GM04503 (cell line): ENCODE results near the gene DCAF11.
A peak's percentile ranks its signal among the peaks of the same experiment; 100 is the strongest.

Source experiments
- DNase-seq: peaks from one replicate; pipeline ENCODE4 v3.0.0-alpha.2; 2012; ENCODE audit warnings: low read depth

The DCAF11 gene

DNA sequence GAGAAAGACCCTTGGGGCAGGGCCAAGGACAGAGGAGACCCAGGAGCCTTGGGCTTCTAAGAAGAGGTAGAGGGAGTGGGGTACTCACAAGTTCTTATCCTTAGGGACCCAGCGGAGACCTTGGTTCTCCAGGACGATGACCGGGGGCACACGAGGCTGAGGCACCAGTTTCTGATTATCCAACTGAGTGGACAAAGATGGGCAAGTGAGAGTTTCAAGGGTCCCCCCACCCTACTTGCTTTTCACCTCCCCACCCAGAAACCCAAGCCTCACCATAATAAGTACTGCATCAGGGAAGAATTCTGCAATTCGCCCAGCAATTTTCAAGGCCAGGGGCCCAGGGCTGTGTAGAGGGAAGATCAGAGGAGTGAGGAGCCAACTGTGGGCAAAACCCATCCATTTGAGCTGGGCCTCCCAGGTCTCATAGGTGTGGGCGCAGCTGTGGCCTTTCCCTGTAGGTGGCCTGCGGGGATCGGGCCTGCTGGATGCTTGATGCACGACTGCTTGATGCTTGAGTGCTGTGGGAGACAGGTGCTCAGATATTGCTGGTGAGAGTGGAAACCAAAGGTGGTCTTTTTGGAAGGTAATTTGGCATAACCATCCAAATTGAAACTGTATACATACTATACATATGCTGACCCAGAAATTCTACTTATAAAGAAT is 24.8 kb downstream of the DCAF11 start:
- no peak for DNase-seq

DNA sequence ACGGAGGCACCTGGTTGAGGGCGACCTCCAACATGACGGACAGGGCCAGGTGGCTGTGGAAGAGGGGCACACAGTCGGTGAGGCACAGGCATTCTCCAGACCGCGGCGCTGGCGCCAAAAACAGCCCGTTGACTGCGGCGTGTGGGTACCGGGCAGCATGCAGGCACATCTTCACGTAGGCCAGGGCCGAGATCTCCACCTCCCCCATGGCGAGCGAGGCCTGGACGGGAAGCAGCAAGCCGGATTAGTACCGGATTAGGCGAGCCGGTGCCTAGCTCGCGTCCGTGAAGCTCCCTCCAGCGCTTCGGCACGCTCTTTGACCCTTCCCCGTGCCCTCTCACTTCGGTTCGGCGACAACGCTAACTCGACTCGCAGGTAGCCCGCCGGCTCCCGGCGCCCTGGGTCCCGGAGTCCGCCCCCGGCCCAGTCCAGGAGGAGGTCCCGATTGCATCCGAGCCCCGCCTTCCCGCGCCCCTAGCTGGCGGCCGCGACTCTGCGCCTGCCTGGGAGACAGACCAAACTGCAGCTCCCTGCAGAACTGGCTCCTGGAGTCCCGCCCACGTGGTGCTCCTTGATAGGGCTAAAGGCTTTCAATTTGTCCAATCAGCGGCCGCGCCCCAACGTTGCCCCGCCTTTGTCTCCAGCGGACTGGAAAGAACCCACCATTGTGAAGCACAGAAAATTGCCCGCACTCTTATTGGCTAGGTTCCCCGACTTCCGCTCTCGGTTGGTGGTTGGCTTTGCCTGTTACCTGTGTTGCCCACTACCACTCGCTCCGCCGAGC is 26.7 kb downstream of the DCAF11 start, which contains the start of gene EMC9:
Gene EMC9 (minus strand): TSS at position 495 of the 784 bp plus-strand sequence. CDS start 287 bp downstream, at position 208.
- DNase-seq, result peak; percentile 93

DNA sequence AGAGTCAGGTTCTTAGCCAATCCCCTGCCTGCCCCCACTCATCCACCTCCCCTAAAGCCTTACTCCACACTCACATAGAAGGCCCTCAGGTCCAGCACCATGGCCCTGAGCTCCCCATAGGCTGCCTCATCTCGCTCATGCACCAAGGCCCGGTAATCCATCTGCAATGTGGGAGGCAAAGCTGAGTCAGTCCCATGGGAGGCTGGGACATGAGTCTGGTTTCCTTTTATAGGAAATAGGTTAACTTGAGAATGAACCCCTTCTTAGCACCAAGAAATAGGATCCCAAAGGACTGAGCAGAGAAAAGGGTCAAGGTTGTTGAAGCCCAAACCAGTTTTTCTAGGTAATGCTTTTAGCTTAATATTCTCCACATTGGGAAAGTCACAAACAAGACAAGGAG is 28.9 kb downstream of the DCAF11 start:
- DNase-seq, result no peak

DNA sequence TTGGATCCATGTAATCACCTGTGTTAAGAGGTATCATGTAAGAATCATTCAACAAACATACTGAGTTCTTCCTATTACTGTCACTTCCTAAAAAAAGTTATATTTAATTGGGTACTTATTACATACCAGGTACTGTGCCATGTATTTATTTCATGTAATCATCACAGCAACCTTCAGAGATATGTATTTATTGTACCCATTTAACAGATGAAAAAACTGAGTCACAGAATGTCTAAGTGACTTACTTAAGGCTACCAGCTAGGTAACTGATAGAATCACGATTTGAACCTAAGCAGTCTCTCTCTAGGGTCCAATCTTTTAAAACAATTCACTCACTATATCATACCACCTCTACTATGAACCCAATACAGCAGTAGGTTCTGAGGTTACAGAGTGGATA is 29.9 kb downstream of the DCAF11 start:
- DNase-seq, result no peak

DNA sequence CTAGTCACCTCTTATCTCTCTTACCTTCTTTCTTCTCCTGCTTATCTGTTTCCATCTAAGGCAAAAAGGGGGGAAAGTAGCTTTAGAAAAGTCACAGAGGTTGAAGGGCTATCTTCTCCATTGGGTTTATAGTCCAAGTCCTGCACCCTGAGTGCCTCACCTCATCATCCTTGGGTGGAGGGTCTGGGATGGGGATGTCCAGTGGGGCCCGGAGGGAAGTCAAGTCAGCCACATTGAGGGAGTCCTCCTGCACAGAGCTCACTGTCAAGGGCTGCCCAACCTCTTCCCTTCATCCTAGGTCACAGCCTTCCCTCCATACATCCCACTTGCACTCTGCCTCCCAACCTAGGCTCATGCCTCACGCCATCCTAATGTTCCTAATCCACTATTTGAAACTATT is 30.6 kb downstream of the DCAF11 start:
- no peak for DNase-seq

DNA sequence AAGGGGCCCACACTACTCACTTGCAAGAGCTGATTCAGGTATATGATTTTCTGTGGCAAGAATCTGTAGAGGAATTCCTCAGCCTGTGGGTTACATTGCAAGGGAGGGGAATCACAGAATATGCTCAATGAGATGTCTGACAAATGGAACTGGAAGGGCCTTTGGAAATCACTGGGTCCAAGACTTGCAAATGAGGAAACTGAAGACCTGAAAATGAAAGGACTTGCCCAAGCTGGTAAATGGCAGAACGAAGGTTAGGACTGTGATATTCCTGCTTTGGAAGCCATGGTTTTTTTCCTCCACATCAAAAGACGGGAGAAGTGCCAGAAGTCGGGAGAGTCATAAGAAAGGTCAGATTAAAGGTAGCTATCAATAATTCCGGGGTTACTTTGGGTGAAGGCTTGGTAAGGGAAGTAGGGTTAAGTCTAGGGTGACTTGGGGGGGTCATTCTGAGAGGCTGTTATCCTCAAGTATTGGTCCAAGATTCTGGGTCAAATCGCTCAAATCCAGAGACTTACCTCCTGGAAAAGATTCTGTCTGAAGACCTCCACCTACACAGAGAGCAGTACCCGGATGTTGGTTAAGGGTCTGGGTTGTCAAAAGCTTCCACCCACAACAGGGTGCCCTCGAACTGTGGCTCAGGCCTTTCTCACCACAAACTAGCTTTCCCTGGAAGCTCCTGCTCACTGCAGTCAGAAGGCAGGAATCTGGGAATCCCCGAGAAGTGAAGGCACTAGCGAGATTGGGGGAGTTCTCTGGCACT is 31.3 kb downstream of the DCAF11 start:
- no peak for DNase-seq

DNA sequence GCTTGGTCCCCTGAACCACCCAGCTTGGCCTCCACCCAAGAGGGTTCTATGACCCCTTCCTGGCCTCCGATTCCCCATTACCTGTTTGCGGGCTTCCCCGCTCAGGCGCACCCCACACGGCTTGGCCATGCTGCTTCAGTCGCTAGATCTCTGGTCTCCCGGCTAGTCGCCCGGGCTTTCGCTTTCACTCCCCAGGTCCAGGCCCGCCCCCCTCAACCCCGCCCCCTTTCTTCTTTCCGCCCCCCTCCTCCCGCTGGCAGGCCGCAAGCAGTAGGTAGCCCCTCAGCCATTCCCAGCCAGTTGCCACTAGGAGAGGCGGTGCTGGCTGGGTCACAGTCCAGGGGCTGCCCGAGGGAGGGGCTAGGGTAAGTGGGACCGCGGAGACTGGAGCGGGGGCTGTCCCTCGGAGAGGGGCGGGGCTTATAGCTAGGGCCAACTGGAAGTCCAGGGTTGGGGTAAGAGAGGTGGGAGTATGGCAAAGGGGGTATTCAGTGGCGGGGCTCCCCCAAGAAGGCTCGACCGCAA is 31.9 kb downstream of the DCAF11 start, which contains the start of gene PSME2:
Gene PSME2 (minus strand): TSS at position 158 of the 525 bp plus-strand sequence. CDS start 29 bp downstream, at position 129.
- DNase-seq, result peak; percentile 73

DNA sequence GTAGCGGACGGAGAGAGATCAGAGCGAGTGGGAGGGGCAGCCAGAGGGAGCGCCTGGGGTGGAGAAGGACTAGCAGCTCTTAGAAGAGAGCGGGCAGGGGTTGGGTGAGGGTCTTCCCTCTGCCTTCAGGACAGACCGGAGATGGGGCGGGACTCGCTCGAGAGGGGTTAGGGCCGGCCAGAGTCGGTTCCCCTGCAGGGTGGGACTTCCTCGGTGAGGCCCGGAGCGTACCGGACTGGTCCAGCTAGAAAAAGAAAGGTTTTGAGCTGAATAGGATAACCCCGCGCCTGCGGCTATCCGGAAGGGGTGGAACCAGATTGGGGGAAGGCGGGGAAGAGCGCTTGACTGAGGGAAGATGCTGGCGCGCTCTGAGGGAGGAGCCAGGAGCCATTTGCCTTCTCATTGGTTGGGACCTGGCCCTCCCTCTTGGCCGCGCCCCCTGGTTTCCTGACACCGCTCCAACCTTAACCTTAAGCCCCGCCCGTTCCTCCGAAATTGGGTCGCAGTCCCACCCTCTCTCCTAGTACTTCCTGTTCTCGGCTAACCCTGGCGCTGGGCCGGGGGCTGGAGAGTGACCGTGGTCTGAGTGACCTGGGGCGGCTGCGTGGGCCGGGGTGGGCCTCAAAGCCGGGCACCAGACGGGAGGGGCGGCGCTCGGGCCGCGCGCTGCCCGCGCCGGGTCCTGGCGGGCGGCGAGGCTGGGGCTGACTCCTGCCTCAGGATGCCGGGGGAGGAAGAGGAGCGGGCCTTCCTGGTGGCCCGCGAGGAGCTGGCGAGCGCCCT is 32.6 kb downstream of the DCAF11 start, which contains the start of gene RNF31:
Gene RNF31 (plus strand): TSS at position 521 of the 783 bp plus-strand sequence. CDS start 201 bp downstream, at position 722.
- DNase-seq, result peak; percentile 90

DNA sequence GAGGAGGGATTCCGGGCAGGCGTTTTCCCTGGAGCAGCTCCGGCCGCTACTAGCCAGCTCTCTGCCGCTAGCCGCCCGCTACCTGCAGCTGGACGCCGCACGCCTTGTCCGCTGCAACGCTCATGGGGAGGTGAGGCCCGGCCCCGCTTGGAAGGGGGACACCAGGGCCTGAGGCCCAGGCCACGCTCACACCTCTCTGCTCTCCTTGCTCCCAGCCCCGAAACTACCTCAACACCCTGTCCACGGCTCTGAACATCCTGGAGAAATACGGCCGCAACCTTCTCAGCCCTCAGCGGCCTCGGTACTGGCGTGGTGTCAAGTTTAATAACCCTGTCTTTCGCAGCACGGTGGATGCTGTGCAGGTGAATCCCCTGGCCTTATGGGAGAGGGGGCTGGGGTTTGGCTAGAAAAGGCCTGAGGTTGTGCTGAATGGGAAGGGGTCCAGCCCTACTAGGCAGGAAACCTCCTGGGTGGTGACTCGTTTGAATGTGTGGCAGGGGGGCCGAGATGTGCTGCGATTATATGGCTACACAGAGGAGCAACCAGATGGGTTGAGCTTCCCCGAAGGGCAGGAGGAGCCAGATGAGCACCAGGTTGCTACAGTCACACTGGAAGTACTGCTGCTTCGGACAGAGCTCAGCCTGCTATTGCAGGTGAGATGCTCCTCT is 33.3 kb downstream of the DCAF11 start:
- DNase-seq, result no peak

DNA sequence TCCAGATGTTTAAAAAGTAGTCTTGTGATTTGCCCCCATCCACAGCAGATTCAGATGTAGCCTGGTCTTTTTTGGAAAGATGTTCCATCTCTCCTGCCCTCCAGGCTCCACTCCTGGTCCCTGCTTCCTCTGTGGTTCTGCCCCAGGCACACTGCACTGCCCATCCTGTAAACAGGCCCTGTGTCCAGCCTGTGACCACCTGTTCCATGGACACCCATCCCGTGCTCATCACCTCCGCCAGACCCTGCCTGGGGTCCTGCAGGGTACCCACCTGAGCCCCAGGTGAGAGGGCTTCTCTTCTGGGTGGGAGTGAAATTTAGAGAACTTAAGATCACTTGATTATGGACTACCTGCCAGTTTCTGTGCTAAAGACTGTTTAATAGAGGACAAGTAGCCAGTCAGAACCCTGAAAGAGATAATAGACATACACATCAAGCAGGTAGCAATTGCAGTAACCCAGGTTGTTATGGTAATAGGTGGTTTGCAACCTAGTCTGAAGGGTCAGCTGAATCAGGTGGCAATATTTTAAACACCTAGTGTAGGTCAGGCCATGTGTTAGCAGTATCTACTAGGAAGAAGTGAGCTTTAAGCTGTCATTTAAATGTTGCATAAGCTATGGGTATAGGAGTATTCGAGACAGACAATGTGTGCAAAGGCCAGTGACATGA is 34.9 kb downstream of the DCAF11 start:
- no peak for DNase-seq

DNA sequence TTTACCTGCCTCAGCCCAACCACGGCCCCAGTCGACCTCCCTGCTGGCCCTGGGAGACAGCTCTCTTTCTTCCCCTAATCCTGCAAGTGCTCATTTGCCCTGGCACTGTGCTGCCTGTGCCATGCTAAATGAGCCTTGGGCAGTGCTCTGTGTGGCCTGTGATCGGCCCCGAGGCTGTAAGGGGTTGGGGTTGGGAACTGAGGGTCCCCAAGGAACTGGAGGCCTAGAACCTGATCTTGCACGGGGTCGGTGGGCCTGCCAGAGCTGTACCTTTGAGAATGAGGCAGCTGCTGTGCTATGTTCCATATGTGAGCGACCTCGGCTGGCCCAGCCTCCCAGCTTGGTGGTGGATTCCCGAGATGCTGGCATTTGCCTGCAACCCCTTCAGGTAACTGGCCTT is 35.5 kb downstream of the DCAF11 start:
- no peak for DNase-seq

DNA sequence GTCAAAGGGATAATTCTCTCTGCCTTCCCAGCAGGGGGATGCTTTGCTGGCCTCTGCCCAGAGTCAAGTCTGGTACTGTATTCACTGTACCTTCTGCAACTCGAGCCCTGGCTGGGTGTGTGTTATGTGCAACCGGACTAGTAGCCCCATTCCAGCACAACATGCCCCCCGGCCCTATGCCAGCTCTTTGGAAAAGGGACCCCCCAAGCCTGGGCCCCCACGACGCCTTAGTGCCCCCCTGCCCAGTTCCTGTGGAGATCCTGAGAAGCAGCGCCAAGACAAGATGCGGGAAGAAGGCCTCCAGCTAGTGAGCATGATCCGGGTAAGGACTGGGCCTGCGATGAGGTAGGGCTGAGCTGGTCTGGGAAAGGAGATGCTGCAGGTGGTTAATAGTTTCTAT is 36.0 kb downstream of the DCAF11 start:
- DNase-seq, result no peak

DNA sequence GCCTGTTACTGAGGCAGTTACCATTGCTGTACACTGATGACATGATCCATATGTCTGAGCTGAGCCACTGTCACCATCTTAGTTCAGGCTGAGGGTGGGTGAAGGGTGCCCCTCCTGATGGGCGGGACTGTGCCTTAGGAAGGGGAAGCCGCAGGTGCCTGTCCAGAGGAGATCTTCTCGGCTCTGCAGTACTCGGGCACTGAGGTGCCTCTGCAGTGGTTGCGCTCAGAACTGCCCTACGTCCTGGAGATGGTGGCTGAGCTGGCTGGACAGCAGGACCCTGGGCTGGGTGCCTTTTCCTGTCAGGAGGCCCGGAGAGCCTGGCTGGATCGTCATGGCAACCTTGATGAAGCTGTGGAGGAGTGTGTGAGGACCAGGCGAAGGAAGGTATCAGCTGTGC is 36.4 kb downstream of the DCAF11 start:
- DNase-seq, result no peak

DNA sequence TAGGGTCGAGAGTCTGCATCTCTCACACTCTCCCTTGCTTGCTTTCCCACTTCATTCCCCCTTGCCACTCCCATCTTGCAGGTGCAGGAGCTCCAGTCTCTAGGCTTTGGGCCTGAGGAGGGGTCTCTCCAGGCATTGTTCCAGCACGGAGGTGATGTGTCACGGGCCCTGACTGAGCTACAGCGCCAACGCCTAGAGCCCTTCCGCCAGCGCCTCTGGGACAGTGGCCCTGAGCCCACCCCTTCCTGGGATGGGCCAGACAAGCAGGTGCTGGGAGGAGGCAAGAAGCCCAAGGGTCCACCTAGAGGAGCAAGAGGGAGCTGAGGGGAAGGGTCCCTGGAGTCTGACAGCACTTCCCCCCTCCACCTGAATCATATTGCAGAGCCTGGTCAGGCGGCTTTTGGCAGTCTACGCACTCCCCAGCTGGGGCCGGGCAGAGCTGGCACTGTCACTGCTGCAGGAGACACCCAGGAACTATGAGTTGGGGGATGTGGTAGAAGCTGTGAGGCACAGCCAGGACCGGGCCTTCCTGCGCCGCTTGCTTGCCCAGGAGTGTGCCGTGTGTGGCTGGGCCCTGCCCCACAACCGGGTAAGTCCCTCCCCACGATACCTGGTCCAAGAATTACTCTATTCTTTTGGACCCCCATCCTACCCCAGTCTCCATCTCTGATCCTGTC is 37.0 kb downstream of the DCAF11 start:
- DNase-seq, result no peak

DNA sequence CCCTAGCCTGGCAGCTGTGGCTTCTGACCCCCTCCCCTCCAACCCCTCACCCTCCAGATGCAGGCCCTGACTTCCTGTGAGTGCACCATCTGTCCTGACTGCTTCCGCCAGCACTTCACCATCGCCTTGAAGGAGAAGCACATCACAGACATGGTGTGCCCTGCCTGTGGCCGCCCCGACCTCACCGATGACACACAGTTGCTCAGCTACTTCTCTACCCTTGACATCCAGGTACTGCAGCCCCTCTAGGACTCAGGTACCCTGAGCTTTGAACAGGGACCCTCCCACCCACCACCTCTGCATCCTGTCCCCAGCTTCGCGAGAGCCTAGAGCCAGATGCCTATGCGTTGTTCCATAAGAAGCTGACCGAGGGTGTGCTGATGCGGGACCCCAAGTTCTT is 40.5 kb downstream of the DCAF11 start:
- no peak for DNase-seq

DNA sequence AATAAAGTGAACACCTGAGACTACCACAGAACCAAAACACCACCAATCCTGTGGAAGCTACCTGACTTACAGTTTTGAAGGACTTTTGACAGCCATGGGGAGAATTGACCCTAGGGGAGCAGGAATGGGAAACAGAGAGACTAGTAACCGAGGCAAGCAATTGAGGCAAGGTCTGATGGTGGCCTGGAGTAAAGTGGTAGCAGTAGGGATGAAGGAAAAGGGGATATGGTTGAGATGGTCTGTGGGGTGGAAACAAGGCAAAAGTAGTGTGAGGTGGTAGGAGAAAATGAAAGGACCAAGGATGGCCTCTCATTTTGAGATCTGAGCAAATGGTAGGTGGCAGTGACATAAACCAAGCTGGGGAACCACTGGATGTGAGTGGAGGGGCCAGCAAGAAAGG is 42.3 kb downstream of the DCAF11 start:
- no peak for DNase-seq

DNA sequence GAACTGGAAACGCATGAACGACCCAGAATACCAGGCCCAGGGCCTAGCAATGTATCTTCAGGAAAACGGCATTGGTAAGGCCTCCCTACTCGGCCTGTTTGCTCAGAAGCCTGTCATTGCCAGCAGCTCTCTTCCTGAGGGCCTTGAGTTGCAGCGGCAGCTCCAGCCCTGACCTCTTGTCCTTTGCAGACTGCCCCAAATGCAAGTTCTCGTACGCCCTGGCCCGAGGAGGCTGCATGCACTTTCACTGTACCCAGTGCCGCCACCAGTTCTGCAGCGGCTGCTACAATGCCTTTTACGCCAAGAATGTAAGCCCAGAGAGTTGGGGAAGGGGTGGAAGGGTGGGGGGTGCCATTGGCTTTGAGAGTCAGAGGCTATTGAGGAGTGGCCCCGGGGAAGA is 42.8 kb downstream of the DCAF11 start:
- DNase-seq, result no peak

DNA sequence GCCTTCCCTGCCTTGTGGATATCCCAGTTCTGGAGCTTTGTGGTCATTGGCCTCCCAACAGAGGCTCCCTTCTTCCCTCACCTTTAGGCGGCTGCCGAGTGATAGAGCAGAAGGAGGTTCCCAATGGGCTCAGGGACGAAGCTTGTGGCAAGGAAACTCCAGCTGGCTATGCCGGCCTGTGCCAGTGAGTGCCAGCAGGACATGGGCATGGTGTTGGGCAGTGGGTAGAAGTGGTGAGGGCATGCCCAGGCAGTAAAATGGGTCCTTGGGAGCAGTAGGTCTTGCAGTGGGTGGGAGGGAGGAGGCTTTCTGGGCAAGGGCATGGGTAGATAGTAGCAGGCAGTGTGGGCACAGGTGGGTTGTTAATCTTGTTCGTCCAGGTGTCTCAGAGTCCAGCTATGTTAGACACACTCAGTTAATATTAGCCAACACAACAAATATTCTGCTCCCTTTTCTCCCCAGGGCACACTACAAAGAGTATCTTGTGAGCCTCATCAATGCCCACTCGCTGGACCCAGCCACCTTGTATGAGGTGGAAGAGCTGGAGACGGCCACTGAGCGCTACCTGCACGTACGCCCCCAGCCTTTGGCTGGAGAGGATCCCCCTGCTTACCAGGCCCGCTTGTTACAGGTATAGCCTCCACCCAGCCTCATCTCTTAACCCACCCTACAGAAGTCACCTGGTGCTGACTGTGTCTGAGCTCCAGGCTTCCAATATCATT is 45.4 kb downstream of the DCAF11 start:
- DNase-seq, result no peak

DNA sequence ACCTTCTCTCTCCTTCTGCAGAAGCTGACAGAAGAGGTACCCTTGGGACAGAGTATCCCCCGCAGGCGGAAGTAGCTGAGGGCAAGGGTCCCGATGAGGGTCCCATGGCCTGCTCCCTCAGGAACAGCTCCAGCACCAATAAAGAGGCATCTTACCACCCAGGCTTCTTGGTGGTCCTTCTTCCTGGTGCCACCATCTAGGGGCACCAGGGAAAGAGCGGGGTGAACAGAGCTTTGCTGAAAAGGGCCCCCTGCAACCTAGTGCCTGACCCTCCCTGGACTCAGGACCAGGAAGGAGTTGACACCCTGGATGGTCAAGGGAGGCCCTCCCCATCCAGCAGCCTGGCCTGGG is 45.9 kb downstream of the DCAF11 start:
- no peak for DNase-seq
